Type B pancreatic cell (in vitro differentiated cells): ENCODE results near the gene SCLY. TPM values are rescaled to one million over a fixed set of nuclear protein-coding genes. Genes with fewer than 3 reads are reported as not detected.
"Not testable (repeated sequence)": the region's sequence is repeated elsewhere in the genome, so short reads cannot be mapped to it uniquely, and the experiment has no call there.

Experiments used
- DNase-seq: peaks from one replicate; pipeline ENCODE4 v3.0.0; 2021; ENCODE audit warnings: mixed read lengths; ENCODE audit not compliant: unreplicated experiment; ENCODE audit errors: extremely low spot score
- H3K27ac Mint-ChIP-seq: 2 replicates; pipeline ENCODE4 v1.8.0; 2021; ENCODE audit warnings: mild to moderate bottlenecking, mixed read lengths
- H3K27me3 Mint-ChIP-seq: 2 replicates; pipeline ENCODE4 v1.8.0; 2021; ENCODE audit warnings: mixed read lengths
- H3K36me3 Mint-ChIP-seq: 2 replicates; pipeline ENCODE4 v1.8.0; 2021; ENCODE audit warnings: mixed read lengths
- H3K4me1 Mint-ChIP-seq: one replicate; pipeline ENCODE4 v1.8.0; 2021; ENCODE audit warnings: mixed read lengths; ENCODE audit not compliant: unreplicated experiment
- H3K4me3 Mint-ChIP-seq: 2 replicates; pipeline ENCODE4 v1.8.0; 2021; ENCODE audit warnings: mild to moderate bottlenecking, mixed read lengths
- H3K9me3 Mint-ChIP-seq: 2 replicates; pipeline ENCODE4 v1.8.0; 2021; ENCODE audit warnings: mixed read lengths
- total RNA-seq: library from RNA; stranded (reverse); gene quantifications from 2 replicates; pipeline ENCODE4 v1.2.1, GENCODE V29; 2021; ENCODE audit warnings: low replicate concordance
- TF ChIP-seq, protein P1 (sequence below): fragments of 200-600 bp; sonication (generic); conservative IDR thresholded peaks from 2 replicates; pipeline ENCODE4 v1.5.0; 2021; ENCODE audit warnings: antibody characterized with exemption, mild to moderate bottlenecking

The SCLY gene
- total RNA-seq, 1 donor from 2014 or later = 34.5 TPM

- Mint-ChIP-seq H3K27ac (peak overlapping the region; percentile 86), H3K36me3 (peaks cover 11% of the 10 kb centered on the region), H3K4me1 (peaks cover 36% of the 10 kb centered on the region), H3K4me3 (peak overlapping the region; percentile 94), H3K27me3 (peaks cover 3% of the 10 kb centered on the region), H3K9me3 (no peaks in the 10 kb centered on the region)
- DNase-seq = no peak
- TF ChIP-seq, protein P1, sequence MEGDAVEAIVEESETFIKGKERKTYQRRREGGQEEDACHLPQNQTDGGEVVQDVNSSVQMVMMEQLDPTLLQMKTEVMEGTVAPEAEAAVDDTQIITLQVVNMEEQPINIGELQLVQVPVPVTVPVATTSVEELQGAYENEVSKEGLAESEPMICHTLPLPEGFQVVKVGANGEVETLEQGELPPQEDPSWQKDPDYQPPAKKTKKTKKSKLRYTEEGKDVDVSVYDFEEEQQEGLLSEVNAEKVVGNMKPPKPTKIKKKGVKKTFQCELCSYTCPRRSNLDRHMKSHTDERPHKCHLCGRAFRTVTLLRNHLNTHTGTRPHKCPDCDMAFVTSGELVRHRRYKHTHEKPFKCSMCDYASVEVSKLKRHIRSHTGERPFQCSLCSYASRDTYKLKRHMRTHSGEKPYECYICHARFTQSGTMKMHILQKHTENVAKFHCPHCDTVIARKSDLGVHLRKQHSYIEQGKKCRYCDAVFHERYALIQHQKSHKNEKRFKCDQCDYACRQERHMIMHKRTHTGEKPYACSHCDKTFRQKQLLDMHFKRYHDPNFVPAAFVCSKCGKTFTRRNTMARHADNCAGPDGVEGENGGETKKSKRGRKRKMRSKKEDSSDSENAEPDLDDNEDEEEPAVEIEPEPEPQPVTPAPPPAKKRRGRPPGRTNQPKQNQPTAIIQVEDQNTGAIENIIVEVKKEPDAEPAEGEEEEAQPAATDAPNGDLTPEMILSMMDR = no peak
Measured at GRCh38 chr2:238061315-238062202, 758 bp downstream of the SCLY start.

GRCh38 chr2:238063414-238064189 lies 2.8 kb downstream of the SCLY start:
- Mint-ChIP-seq H3K9me3 (no peaks in the 10 kb centered on the region), H3K36me3 (peaks cover 23% of the 10 kb centered on the region), H3K4me3 (peak overlapping the region; percentile 72), H3K4me1 (peaks cover 36% of the 10 kb centered on the region), H3K27ac (peak overlapping the region; percentile 41), H3K27me3 (no peaks in the 10 kb centered on the region)
- DNase-seq = no peak
- TF ChIP-seq, protein P1 = no peak

DNA sequence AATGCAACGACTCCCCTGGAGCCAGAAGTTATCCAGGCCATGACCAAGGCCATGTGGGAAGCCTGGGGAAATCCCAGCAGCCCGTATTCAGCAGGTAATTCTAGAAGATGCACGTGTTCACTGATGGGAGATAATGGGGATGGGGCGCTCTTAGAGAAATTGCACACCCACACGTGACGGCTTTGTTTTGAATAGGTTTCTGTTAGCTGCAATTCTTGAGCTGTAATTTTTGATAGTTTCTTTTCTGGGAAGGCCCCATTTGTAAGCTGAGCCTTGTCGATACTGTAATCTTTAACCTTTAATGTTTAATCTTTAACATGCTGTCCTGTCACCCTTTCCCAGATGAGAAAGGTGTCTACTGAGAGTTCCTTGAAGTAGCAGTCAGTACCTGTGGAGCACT lies 3.6 kb downstream of the SCLY start:
- peaks cover 26% of the 10 kb centered on the region for H3K36me3 Mint-ChIP-seq
- H3K9me3 Mint-ChIP-seq = no peaks in the 10 kb centered on the region
- TF ChIP-seq, protein P1 = no peak
- no peak for DNase-seq
- no peaks in the 10 kb centered on the region for H3K27me3 Mint-ChIP-seq
- peaks cover 33% of the 10 kb centered on the region for H3K4me1 Mint-ChIP-seq
- no peak overlapping the region for H3K27ac Mint-ChIP-seq
- peak overlapping the region; percentile 29 for H3K4me3 Mint-ChIP-seq

- Mint-ChIP-seq H3K9me3 (no peaks in the 10 kb centered on the region), H3K36me3 (peaks cover 32% of the 10 kb centered on the region), H3K4me3 (no peak overlapping the region), H3K27me3 (no peaks in the 10 kb centered on the region), H3K27ac (no peak overlapping the region), H3K4me1 (peaks cover 27% of the 10 kb centered on the region)
- TF ChIP-seq, protein P1 = no peak
- no peak for DNase-seq
Measured at GRCh38 chr2:238065071-238065846, 4.5 kb downstream of the SCLY start.

DNA sequence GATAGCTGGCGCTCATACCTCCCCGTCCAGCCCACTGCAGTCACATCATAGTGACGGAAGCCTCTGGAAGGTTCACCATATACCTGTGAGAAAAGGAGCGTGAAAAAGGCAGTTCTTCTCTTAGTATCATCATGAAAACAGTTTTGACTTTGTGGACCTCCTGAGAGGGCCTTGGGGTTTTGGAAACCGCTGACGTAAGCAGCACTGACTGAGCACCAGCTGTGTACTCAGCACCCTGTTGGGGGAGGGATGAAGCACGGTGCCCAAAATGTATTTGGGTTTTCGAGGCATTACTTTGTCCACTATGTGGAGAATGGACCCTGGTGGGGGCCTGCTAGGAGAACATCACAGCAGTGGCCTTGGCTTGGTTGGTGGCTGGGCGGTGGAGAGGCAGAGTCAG lies 5.4 kb downstream of the SCLY start:
- TF ChIP-seq, protein P1 = no peak
- H3K27ac Mint-ChIP-seq = no peak overlapping the region
- no peak overlapping the region for H3K4me3 Mint-ChIP-seq
- peaks cover 27% of the 10 kb centered on the region for H3K4me1 Mint-ChIP-seq
- H3K27me3 Mint-ChIP-seq = no peaks in the 10 kb centered on the region
- H3K9me3 Mint-ChIP-seq = no peaks in the 10 kb centered on the region
- H3K36me3 Mint-ChIP-seq = peaks cover 32% of the 10 kb centered on the region
- no peak for DNase-seq

DNA sequence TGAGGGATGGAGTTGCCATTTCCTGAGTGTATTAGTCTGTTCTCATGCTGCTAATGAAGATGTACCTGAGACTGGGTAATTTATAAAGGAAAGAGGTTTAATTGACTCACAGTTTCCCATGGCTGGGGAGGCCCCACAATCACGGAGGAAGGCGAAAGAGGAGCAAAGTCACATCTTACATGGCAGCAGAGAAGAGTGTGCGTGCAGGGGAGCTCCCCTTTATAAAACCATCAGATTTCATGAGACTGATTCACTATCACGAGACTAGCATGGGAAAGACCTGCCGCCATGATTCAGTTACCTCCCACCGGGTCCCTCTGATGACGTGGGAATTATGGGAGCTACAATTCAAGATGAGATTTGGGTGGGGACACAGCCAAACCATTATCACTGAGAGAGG lies 5.9 kb downstream of the SCLY start:
- Mint-ChIP-seq H3K4me1 (peaks cover 22% of the 10 kb centered on the region), H3K36me3 (peaks cover 34% of the 10 kb centered on the region)
- H3K4me3 Mint-ChIP-seq, H3K27me3 Mint-ChIP-seq, H3K27ac Mint-ChIP-seq, H3K9me3 Mint-ChIP-seq, DNase-seq: not testable (repeated sequence)
